Effector memory CD4-positive, alpha-beta T cell (primary cell): ENCODE measurements around the gene HOXD12.

Experiments used
- DNase-seq, 3 donors: peaks; one replicate each; pipeline ENCODE4 v3.0.0-alpha.2; 2020
- H3K27ac ChIP-seq: 2 replicates; pipeline ENCODE4 v1.7.0; 2013; ENCODE audit warnings: mild to moderate bottlenecking, low read length, moderate library complexity; ENCODE audit not compliant: insufficient read depth, poor library complexity, severe bottlenecking
- H3K27me3 ChIP-seq: replicated peaks from 2 replicates; pipeline ENCODE4 v1.7.0; 2013; ENCODE audit warnings: mild to moderate bottlenecking, low read length; ENCODE audit not compliant: insufficient read depth, control insufficient read depth, poor library complexity, severe bottlenecking
- H3K36me3 ChIP-seq: 2 replicates; pipeline ENCODE4 v1.7.0; 2013; ENCODE audit warnings: mild to moderate bottlenecking, low read length, moderate library complexity; ENCODE audit not compliant: control insufficient read depth, insufficient read depth
- H3K4me1 ChIP-seq: 2 replicates; pipeline ENCODE4 v1.7.0; 2013; ENCODE audit warnings: low read length, mild to moderate bottlenecking; ENCODE audit not compliant: control insufficient read depth, insufficient read depth, poor library complexity, severe bottlenecking
- H3K4me3 ChIP-seq: 2 replicates; pipeline ENCODE4 v1.7.0; 2013; ENCODE audit warnings: low read length, low read depth, mild to moderate bottlenecking; ENCODE audit not compliant: insufficient read depth, poor library complexity, severe bottlenecking
- H3K9me3 ChIP-seq: 2 replicates; pipeline ENCODE4 v1.7.0; 2013; ENCODE audit warnings: mild to moderate bottlenecking, low read length, moderate library complexity; ENCODE audit not compliant: control insufficient read depth

The HOXD12 gene

DNA sequence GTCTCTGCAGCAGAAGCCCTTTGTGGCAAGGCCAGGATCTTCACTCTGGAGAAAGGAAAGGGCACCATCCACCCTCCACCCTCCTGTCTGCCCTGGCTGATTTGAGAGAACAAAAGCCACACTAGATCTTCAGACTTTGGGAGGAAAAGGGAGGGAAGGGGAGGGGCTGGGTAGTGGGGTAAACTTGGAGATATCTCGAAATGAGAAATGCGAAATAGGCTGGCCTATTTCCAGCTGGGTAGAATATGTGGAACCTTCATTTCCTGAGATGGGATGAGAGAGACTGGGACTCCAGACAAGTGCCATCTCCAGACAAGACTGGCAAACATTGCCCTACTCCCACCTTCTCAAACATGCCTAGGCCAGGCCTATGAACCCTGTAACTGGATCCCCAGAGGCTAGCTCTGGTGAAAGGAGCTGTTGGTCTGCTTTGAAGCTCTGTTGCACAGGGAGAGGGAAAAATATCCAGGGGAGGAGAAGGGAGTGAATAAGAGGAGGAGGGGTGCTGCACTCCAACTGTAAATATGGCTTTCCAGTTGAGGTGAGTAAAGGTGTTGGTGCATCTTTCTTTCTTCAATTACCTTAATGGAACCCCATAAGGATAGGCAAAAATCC, 1.7 kb downstream of the HOXD12 start:
- H3K4me1 ChIP-seq = peaks cover 14% of the 10 kb centered on the region
- peaks cover 98% of the 10 kb centered on the region for H3K27me3 ChIP-seq
- no peak overlapping the region for H3K27ac ChIP-seq
- no peaks in the 10 kb centered on the region for H3K36me3 ChIP-seq
- no peak overlapping the region for H3K4me3 ChIP-seq
- DNase-seq = no peak
- no peaks in the 10 kb centered on the region for H3K9me3 ChIP-seq

DNA sequence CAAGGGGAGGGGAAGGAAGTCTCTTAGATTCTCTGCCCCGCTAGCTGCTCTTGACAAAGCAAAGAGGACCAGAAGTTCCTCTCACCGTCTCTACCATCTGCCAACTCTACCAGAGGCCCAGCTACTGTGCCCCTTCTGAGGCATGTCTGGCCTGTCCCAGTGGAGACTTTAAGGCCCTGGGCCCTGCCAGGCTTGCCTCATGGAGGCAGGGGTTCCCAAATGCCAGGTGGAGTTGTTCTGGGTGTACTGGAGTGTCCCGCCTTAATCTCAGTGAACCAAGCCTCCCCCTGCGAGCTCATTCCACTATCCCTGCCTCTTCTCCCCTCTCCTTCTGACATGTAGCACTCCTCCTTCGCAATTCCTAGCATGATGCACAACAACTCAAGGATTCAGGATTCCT, 2.2 kb downstream of the HOXD12 start:
- H3K27ac ChIP-seq = no peak overlapping the region
- no peaks in the 10 kb centered on the region for H3K9me3 ChIP-seq
- peaks cover 12% of the 10 kb centered on the region for H3K4me1 ChIP-seq
- no peak for DNase-seq
- no peaks in the 10 kb centered on the region for H3K36me3 ChIP-seq
- H3K4me3 ChIP-seq = no peak overlapping the region
- H3K27me3 ChIP-seq = peaks cover 99% of the 10 kb centered on the region

DNA sequence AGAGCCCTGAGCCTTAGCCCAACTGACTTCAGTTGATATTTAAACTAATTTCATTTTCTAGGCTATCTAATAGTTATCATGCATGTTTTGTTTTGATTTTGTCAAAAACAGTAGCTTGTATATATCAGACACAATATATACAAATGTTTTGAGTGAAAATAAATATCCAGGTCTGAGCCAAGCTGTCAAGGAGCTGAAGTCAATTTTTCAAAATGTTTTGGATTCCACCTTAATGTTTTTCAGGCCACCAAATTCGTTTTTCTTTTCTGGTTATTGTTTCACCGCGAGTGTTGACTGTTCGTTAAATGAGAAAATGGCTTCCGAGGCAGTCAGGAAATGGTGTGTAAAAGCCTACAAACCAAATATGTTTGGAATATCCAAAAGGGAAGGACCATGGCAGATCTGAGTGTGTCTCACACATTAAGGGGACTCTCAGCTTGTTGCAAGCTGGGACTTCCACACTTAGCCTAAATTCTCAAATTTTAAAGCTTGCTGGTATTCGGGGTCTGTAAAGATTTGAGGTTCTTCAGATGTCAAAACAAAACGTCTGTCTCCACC, 2.8 kb downstream of the HOXD12 start:
- peaks cover 99% of the 10 kb centered on the region for H3K27me3 ChIP-seq
- no peak overlapping the region for H3K27ac ChIP-seq
- H3K4me3 ChIP-seq = no peak overlapping the region
- no peaks in the 10 kb centered on the region for H3K36me3 ChIP-seq
- no peak for DNase-seq
- H3K4me1 ChIP-seq = peaks cover 11% of the 10 kb centered on the region
- no peaks in the 10 kb centered on the region for H3K9me3 ChIP-seq

DNA sequence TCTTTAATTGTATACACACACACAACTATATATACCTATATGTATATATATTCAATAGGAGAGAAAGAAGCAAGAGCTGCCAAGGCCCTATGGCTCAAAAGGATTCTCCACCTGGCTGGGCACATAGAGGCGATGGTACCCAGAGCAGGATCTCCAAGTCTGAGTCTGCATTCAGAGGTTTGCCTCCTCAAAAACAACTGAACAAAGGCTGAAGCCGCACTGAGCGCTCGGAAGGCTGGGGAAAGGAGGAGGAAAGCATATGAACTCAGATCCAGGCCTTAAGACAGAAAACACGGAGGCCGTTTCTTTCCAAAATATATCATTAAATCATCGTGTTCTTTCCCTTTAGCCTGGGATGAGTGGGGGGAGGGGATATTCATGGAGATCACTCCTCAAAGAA, 3.6 kb downstream of the HOXD12 start:
- Histone ChIP-seq H3K9me3 (no peaks in the 10 kb centered on the region), H3K4me1 (peaks cover 8% of the 10 kb centered on the region), H3K36me3 (no peaks in the 10 kb centered on the region), H3K27ac (no peak overlapping the region), H3K27me3 (peaks cover 92% of the 10 kb centered on the region), H3K4me3 (no peak overlapping the region)
- no peak for DNase-seq

DNA sequence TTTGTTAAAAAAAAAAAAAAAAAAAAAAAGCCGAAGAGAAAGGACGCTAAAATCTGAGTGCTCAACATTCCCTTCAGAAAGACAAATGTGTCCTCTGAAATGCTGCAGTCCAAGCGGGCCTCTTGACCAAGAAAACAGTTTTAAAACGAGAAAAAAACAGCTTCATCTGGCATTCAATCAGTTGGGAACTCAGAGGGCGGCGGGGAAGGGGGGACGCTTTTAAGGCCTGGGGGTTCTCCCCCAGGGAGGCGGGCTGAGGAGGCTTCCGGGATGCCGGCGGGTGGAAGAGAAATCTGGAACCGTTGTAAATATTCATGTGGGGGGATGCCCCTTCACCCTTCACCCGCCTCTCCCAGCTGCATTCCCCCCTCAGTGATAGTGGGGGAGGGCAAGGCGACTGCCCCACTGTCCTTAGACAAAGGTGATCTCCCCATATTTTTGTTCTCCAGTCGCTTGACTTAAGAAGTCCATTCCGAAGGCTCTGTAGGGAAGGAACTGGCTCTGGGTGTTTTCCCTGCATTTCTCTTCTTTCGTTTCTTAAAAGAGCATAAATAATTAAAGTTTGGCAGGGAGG, 4.2 kb downstream of the HOXD12 start:
- no peak overlapping the region for H3K27ac ChIP-seq
- H3K36me3 ChIP-seq = no peaks in the 10 kb centered on the region
- H3K4me3 ChIP-seq = no peak overlapping the region
- peaks cover 90% of the 10 kb centered on the region for H3K27me3 ChIP-seq
- DNase-seq = no peak
- H3K4me1 ChIP-seq = peaks cover 12% of the 10 kb centered on the region
- no peaks in the 10 kb centered on the region for H3K9me3 ChIP-seq

DNA sequence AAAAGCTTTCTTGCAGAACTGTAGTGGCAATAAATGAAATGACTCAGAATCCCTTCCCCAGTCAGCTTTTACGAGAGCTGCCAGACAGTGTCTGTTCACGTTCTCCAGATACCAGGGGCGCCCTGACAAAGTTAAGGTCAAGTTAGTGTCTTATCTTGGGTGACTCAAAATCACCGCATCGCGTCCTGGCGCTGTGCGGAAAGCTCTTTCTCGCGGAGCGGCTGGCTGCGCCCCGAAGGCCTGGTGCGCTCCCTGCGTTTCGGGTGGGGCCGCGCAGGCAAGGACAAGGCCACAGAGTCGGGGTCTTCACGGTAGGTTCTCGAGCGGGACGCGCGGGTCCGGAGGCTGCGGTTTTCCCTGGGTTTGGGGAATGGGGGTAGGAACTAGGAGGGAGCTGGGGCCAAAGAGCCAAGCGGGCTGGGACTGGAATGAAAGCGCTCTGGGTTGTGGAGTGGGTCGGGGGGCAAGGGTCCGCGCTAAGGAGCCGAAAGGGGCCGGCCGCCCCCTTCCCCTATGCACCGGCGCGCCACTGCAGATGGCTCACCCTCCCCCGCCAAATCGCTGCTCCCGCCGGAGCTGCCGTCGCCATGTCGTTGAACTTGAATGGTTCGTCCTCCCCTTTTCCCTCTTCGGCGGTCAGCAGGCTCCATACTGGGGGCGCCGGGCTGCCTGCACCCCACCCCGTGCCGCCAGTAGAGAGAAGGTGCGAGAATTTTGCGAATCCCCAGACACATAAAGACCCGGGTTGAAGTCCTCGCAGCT, 4.9 kb downstream of the HOXD12 start:
- Histone ChIP-seq H3K9me3 (no peaks in the 10 kb centered on the region), H3K27ac (no peak overlapping the region), H3K27me3 (peaks cover 90% of the 10 kb centered on the region), H3K36me3 (no peaks in the 10 kb centered on the region), H3K4me1 (peaks cover 12% of the 10 kb centered on the region), H3K4me3 (no peak overlapping the region)
- DNase-seq = no peak

DNA sequence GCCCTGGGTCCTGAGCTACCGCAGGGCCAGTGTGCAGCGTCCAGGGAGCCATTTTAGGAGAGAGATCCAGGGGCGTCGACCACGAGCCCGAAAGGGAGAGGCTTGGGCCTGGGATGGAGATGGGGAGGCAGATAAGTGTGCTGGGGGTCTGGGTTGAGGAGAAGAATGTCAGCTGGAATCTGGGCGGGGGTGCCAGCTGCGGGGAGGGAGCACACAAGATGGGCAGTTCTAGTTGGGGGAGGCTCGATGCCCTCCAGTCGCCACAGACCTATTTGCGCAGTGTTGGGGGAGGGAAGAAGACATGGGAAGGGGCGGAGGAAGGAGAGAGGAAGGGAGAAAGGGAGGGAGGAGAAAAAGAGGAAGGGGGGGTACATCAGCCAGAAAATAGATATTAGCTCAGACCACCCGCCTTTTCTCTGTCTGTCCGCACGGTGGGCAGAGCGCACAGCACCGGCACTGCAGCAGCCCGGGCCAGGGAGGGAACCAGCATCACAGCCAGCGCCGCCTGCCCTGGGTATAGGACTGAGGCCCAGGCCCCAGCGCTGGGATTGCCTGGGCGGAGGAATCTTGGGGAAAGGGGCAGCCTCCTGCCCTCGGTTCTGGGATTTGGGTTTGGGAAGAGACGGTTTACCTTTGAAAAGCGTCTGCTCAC, 5.6 kb downstream of the HOXD12 start:
- peaks cover 90% of the 10 kb centered on the region for H3K27me3 ChIP-seq
- DNase-seq = no peak
- H3K4me1 ChIP-seq = peaks cover 12% of the 10 kb centered on the region
- no peaks in the 10 kb centered on the region for H3K36me3 ChIP-seq
- no peak overlapping the region for H3K4me3 ChIP-seq
- H3K27ac ChIP-seq = no peak overlapping the region
- no peaks in the 10 kb centered on the region for H3K9me3 ChIP-seq

DNA sequence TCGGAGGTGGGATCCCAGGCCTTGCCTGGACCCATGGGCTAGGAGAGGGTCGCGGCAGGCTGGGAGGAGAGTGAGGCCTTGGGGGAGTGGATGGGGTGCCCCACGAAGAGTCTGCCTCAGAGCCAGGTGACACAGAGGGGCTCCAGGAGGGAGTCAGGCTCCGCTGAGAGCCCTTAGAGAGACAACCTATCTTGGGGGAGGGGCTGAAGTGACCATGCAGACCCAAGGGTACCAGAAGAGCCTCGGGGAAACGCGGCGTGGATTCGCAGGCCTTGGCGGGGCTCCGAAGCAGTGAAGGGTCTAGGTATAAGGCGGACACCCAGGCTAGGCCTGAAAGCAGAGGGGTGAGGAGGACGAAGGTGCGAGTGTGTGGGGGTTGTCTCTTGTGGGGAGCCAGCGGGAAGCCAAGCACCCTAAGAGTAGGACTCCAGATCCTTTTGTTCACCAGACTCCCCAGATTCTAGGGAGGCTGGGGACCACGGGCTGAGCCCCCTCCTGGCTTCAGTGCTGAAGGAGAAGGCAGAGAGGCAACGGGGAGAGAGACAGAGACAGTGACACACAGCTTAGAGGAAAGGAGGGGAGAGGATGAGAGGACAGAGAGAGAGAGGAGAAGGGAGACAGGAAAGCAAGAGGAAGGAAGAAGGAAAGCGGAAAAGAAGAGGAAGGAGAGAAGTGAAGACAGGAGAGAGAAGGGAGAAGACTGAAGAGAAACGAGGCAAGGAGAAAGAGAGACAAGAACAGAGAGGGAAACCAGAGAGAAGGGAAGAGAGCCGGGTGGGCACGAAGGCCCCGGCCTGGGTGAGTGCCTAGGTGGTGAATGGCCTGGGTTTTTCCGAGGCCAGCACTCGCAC, 6.4 kb downstream of the HOXD12 start:
- no peaks in the 10 kb centered on the region for H3K9me3 ChIP-seq
- no peaks in the 10 kb centered on the region for H3K36me3 ChIP-seq
- no peak for DNase-seq
- H3K4me3 ChIP-seq = no peak overlapping the region
- peaks cover 12% of the 10 kb centered on the region for H3K4me1 ChIP-seq
- peaks cover 90% of the 10 kb centered on the region for H3K27me3 ChIP-seq
- H3K27ac ChIP-seq = no peak overlapping the region
